H1 (cell line): Measurements from ENCODE around the gene COL5A2. TPM values are rescaled to one million over a fixed set of nuclear protein-coding genes. Genes with fewer than 3 reads are reported as not detected.

Experiments used
- CTCF ChIA-PET: fragments of 300-600 bp; sonication (Branson Sonifier 250); formaldehyde crosslinking; loops from one replicate; lab custom pipeline; 2021; ENCODE audit not compliant: partially characterized antibody; lab: Charles Lee
- POLR2A ChIA-PET: fragments of 300-600 bp; sonication (Branson Sonifier 250); formaldehyde crosslinking; loops from one replicate; lab custom pipeline; 2021; ENCODE audit warnings: inconsistent platforms; ENCODE audit not compliant: partially characterized antibody; lab: Charles Lee
- DNase-seq, 2 experiments: peaks; one replicate each; pipeline versions ENCODE4 v3.0.0 to v3.0.0-alpha.2; 2010 to 2022; ENCODE audit warnings: low spot score in 2 of 2, low read depth in 1 of 2, mixed read lengths in 1 of 2
- FAIRE-seq: peaks from 2 replicates; lab custom pipeline; 2011; peaks lifted over from hg19 to GRCh38; lab: Jason Lieb, UNC
- H2AFZ ChIP-seq: 2 replicates; pipeline ENCODE4 v1.8.1; 2012; ENCODE audit warnings: low read length, inconsistent platforms
- H2AK5ac ChIP-seq: 2 replicates; pipeline ENCODE4 v1.6.1; 2013; ENCODE audit warnings: low read depth, low read length
- H2BK120ac ChIP-seq: replicated peaks from 2 replicates; pipeline ENCODE3; 2013; ENCODE audit warnings: low read depth, low read length, inconsistent platforms
- H2BK12ac ChIP-seq: 2 replicates; pipeline ENCODE4 v1.6.1; 2013; ENCODE audit warnings: low read depth, low read length
- H2BK15ac ChIP-seq: 2 replicates; pipeline ENCODE4 v1.6.1; 2013; ENCODE audit warnings: low read length
- H2BK20ac ChIP-seq: 2 replicates; pipeline ENCODE4 v1.6.1; 2013; ENCODE audit warnings: low read length
- H2BK5ac ChIP-seq: 2 replicates; pipeline ENCODE4 v1.6.1; 2013; ENCODE audit warnings: low read depth, low read length
- H3K14ac ChIP-seq: 2 replicates; pipeline ENCODE4 v1.6.1; 2013; ENCODE audit warnings: inconsistent platforms; ENCODE audit not compliant: insufficient read length
- H3K18ac ChIP-seq: 2 replicates; pipeline ENCODE4 v1.6.1; 2013; ENCODE audit warnings: low read length; ENCODE audit errors: extremely low read depth
- H3K23ac ChIP-seq: 2 replicates; pipeline ENCODE4 v1.6.1; 2013; ENCODE audit warnings: inconsistent platforms; ENCODE audit not compliant: insufficient read length
- H3K23me2 ChIP-seq: 2 replicates; pipeline ENCODE4 v1.6.1; 2013; ENCODE audit warnings: low read depth, low read length
- H3K27ac ChIP-seq: 2 replicates; pipeline ENCODE4 v1.6.1; 2011; ENCODE audit warnings: low read depth, low read length, inconsistent platforms
- H3K27me3 ChIP-seq, 4 experiments: replicated peaks in 1 of 4; 1 replicate in 1 of 4; 2 replicates in 3 of 4; pipeline versions ENCODE4 v1.6.1 to v1.8.1; 2011 to 2013; ENCODE audit warnings: low read length in 3 of 4, mild to moderate bottlenecking in 3 of 4, inconsistent platforms in 2 of 4, mixed read lengths in 2 of 4, moderate library complexity in 1 of 4; ENCODE audit not compliant: control insufficient read depth in 3 of 4, insufficient read depth in 3 of 4; ENCODE audit errors: extremely low read depth in 1 of 4
- H3K36me3 ChIP-seq, 4 experiments: 2 replicates each; pipeline versions ENCODE4 v1.6.1 to v1.8.1; 2011 to 2013; ENCODE audit warnings: mild to moderate bottlenecking in 4 of 4, low read length in 3 of 4, moderate library complexity in 2 of 4, control low read depth in 1 of 4, inconsistent platforms in 1 of 4; ENCODE audit not compliant: insufficient read depth in 4 of 4, control insufficient read depth in 2 of 4
- H3K4ac ChIP-seq: replicated peaks from 2 replicates; pipeline ENCODE3; 2013; ENCODE audit warnings: low read length, low read depth, mixed read lengths, inconsistent platforms; ENCODE audit not compliant: insufficient read length
- H3K4me1 ChIP-seq, 4 experiments: replicated peaks in 1 of 4; 1 replicate in 1 of 4; 2 replicates in 3 of 4; pipeline versions ENCODE4 v1.6.1 to v1.8.1; 2011 to 2013; ENCODE audit warnings: low read length in 3 of 4, inconsistent platforms in 2 of 4, mixed read lengths in 1 of 4; ENCODE audit not compliant: insufficient read depth in 4 of 4, control insufficient read depth in 3 of 4
- H3K4me2 ChIP-seq, 2 experiments: 2 replicates each; pipeline versions ENCODE4 v1.6.1 to v1.8.1; 2011 to 2013; ENCODE audit warnings: low read depth in 2 of 2, low read length in 2 of 2, control low read depth in 1 of 2, inconsistent platforms in 1 of 2, mild to moderate bottlenecking in 1 of 2; ENCODE audit not compliant: insufficient read depth in 1 of 2
- H3K4me3 ChIP-seq, 4 experiments: fragments of 200-600, 300-600 bp in 1 of 4; sonication (generic), shearing (Covaris generic), sonication (Bioruptor Twin) in 1 of 4; 2 replicates each; pipeline versions ENCODE4 v1.5.1 to v1.8.1; 2011 to 2016; ENCODE audit warnings: low read length in 4 of 4, low read depth in 3 of 4, control low read depth in 2 of 4, inconsistent platforms in 2 of 4, mild to moderate bottlenecking in 2 of 4, mixed read lengths in 1 of 4, moderate library complexity in 1 of 4; ENCODE audit not compliant: insufficient read depth in 2 of 4; ENCODE audit errors: extremely low read depth in 1 of 4
- H3K56ac ChIP-seq: replicated peaks from 2 replicates; pipeline ENCODE3; 2013; ENCODE audit warnings: low read depth, mild to moderate bottlenecking, mixed read lengths, low read length, inconsistent platforms; ENCODE audit not compliant: insufficient read length
- H3K79me1 ChIP-seq: 2 replicates; pipeline ENCODE4 v1.6.1; 2013; ENCODE audit warnings: low read depth, low read length, control low read depth
- H3K79me2 ChIP-seq, 2 experiments: 2 replicates each; pipeline versions ENCODE4 v1.6.1 to v1.8.1; 2012 to 2013; ENCODE audit warnings: low read length in 2 of 2, mild to moderate bottlenecking in 2 of 2, inconsistent platforms in 1 of 2; ENCODE audit not compliant: insufficient read depth in 2 of 2, control insufficient read depth in 1 of 2
- H3K9ac ChIP-seq, 4 experiments: replicated peaks in 1 of 4; 1 replicate in 1 of 4; 2 replicates in 3 of 4; pipeline versions ENCODE4 v1.6.1 to v1.8.1; 2011 to 2013; ENCODE audit warnings: low read depth in 3 of 4, low read length in 3 of 4, control low read depth in 2 of 4, mild to moderate bottlenecking in 2 of 4, moderate library complexity in 2 of 4, inconsistent platforms in 1 of 4; ENCODE audit errors: extremely low read depth in 1 of 4
- H3K9me3 ChIP-seq, 2 experiments: 2 replicates each; pipeline versions ENCODE4 v1.6.1 to v1.8.1; 2012 to 2013; ENCODE audit warnings: mild to moderate bottlenecking in 2 of 2, moderate library complexity in 2 of 2, control low read depth in 1 of 2, inconsistent platforms in 1 of 2, low read depth in 1 of 2, low read length in 1 of 2, mixed read lengths in 1 of 2; ENCODE audit not compliant: insufficient read depth in 2 of 2
- H4K20me1 ChIP-seq, 2 experiments: replicated peaks in 1 of 2; 2 replicates each; pipeline versions ENCODE3 to v1.8.1; 2011 to 2013; ENCODE audit warnings: inconsistent platforms in 2 of 2, low read length in 2 of 2, mild to moderate bottlenecking in 1 of 2; ENCODE audit not compliant: insufficient read depth in 2 of 2, control insufficient read depth in 1 of 2
- H4K5ac ChIP-seq: 2 replicates; pipeline ENCODE4 v1.6.1; 2013; ENCODE audit warnings: low read length, low read depth, mixed read lengths, inconsistent platforms; ENCODE audit not compliant: insufficient read length
- H4K8ac ChIP-seq: 2 replicates; pipeline ENCODE4 v1.8.0; 2013; ENCODE audit warnings: mild to moderate bottlenecking, moderate library complexity, low read length, inconsistent platforms; ENCODE audit not compliant: insufficient read depth; ENCODE audit errors: extremely low read depth
- H4K91ac ChIP-seq: replicated peaks from 2 replicates; pipeline ENCODE3; 2013; ENCODE audit warnings: low read length, mixed read lengths, inconsistent platforms; ENCODE audit not compliant: insufficient read length
- CBX5 ChIP-seq: fragments of 300-800, 300-1000 bp; sonication (generic); IDR thresholded peaks from 2 replicates; pipeline ENCODE4 v1.7.1; 2016; ENCODE audit warnings: antibody characterized with exemption, low read length, low read depth
- SP2 ChIP-seq: IDR thresholded peaks from 2 replicates; pipeline ENCODE4 v1.6.1; 2012; ENCODE audit warnings: mild to moderate bottlenecking, low read length, inconsistent platforms
- WGBS, 2 experiments: shearing (Covaris generic) in 1 of 2; methylation state at CpG; one replicate each; pipeline versions ENCODE4 v1.1.6 to v1.1.7; 2013 to 2015; ENCODE audit warnings: low lambda C conversion rate in 2 of 2, mixed read lengths in 2 of 2, inconsistent platforms in 1 of 2, low coverage in 1 of 2, missing lambda C conversion rate in 1 of 2; ENCODE audit not compliant: insufficient replicate concordance in 2 of 2, insufficient coverage in 1 of 2, insufficient read length in 1 of 2; ENCODE audit errors: extremely low coverage in 1 of 2, missing lambda C conversion rate in 1 of 2; 5-methylcytosine and 5-hydroxymethylcytosine counted together
- polyA plus RNA-seq, 7 experiments: library from polyadenylated mRNA; depleted of rRNA in 3 of 7; stranded (reverse) in 5 of 7; unstranded in 2 of 7; fragments of >200 nt in 5 of 7; fragments of 200-250 nt in 2 of 7; gene quantifications; 1 replicate in 5 of 7; 2 replicates in 1 of 7; 4 replicates in 1 of 7; pipeline versions ENCODE4 v1.2.1 to v1.2.3, GENCODE V29; 2011 to 2013; ENCODE audit warnings: missing spikeins in 2 of 7, mixed read lengths in 2 of 7
- total RNA-seq: library from RNA; stranded (reverse); fragmentation: NEBNext Ultra II Directional; extraction: Animal tissue kit (Norgen Biotek cat#: 25700); gene quantifications from 2 replicates; pipeline ENCODE4 v1.2.1, GENCODE V29; 2021

COL5A2 gene
- total and polyA plus RNA-seq, 2 of the 8 experiments (the other 6 are each of a cell fraction or from before 2014, with no cell fraction given) = 4.7 to 24.2 TPM

GRCh38 chr2:189171956-189172609 is 7.5 kb downstream of the COL5A2 start:
- Histone ChIP-seq H3K36me3 (no peaks in the 10 kb centered on the region), H2BK20ac (no peak overlapping the region), H3K4ac (no peak overlapping the region), H2BK120ac (no peak overlapping the region), H3K79me1 (no peaks in the 10 kb centered on the region; the same call in 1 of the 2 replicates), H4K20me1 (no peaks in the 10 kb centered on the region), H3K14ac (no peak overlapping the region), H2BK12ac (no peak overlapping the region), H3K4me3 (no peak overlapping the region), H3K9ac (no peak overlapping the region), H3K79me2 (peaks cover 0 to 9% of the 10 kb centered on the region in 2 experiments; a peak in 1 of 4 replicates), H3K27me3 (no peaks in the 10 kb centered on the region), H3K23me2 (no peaks in the 10 kb centered on the region; the same call in 1 of the 2 replicates), H4K91ac (no peak overlapping the region), H2BK15ac (no peak overlapping the region), H3K56ac (no peak overlapping the region), H3K9me3 (no peaks in the 10 kb centered on the region; a peak in 1 of 4 replicates), H3K23ac (no peak overlapping the region), H3K27ac (no peak overlapping the region), H2AFZ (no peak overlapping the region), H2BK5ac (no peak overlapping the region), H3K18ac (no peak overlapping the region), H2AK5ac (0 out of 2 replicates have a peak overlapping the region, but pooled peaks have one; percentile 28), H4K5ac (no peak overlapping the region), H4K8ac (no peak overlapping the region), H3K4me2 (no peak overlapping the region), H3K4me1 (no peaks in the 10 kb centered on the region)
- POLR2A ChIA-PET = no interaction called here
- TF ChIP-seq CBX5 (no peak), SP2 (no peak)
- CTCF ChIA-PET = interaction anchor here (0.7 to 2.1 kb wide), 6 partner anchors 12 to 78 kb away, joined by 3 to 7 read pairs (median 4); no protein-coding TSS in a partner anchor
- DNase-seq (no peak), FAIRE-seq (no peak)
- 89% methylated on average over 1 of the region's 1 CpG; no CpG with 5 or more reads in 1 of the 2 experiments for WGBS, 2 experiments
